GM23338 (cell line): ENCODE data around the gene DLX2. TPM values are rescaled to one million over a fixed set of nuclear protein-coding genes. Genes with fewer than 3 reads are reported as not detected.

Source experiments
- ATAC-seq: fragments of 200-7000 bp; cut with Tn5 transposase; 3 replicates; pipeline ENCODE4 v1.9.1; 2020
- DNase-seq: peaks from one replicate; pipeline ENCODE4 v3.0.0-alpha.2; 2015; ENCODE audit warnings: low spot score
- H2AFZ ChIP-seq: fragments of 200-600 bp; sonication (generic); 2 replicates; pipeline ENCODE4 v1.8.0; 2016; ENCODE audit warnings: antibody characterized with exemption, mild to moderate bottlenecking, moderate library complexity
- H3F3A ChIP-seq: fragments of 200-600 bp; sonication (generic); replicated peaks from 2 replicates; pipeline ENCODE4 v1.8.0; 2017; ENCODE audit warnings: antibody characterized with exemption, mixed run types, low read depth
- H3K27ac ChIP-seq: fragments of 200-600 bp; sonication (generic); 2 replicates; pipeline ENCODE4 v1.6.1; 2016; ENCODE audit warnings: low read depth
- H3K27me3 ChIP-seq: fragments of 200-600 bp; sonication (generic); 2 replicates; pipeline ENCODE4 v1.8.0; 2016; ENCODE audit warnings: mild to moderate bottlenecking, mixed run types, moderate library complexity; ENCODE audit not compliant: insufficient read depth
- H3K36me3 ChIP-seq: fragments of 200-600 bp; sonication (generic); 2 replicates; pipeline ENCODE4 v1.8.0; 2016; ENCODE audit warnings: mild to moderate bottlenecking; ENCODE audit not compliant: insufficient read depth
- H3K4me1 ChIP-seq: fragments of 200-600 bp; sonication (generic); 2 replicates; pipeline ENCODE4 v1.8.0; 2016; ENCODE audit warnings: mild to moderate bottlenecking, moderate library complexity; ENCODE audit not compliant: insufficient read depth
- H3K4me2 ChIP-seq: fragments of 200-600 bp; sonication (generic); 2 replicates; pipeline ENCODE4 v1.7.1; 2017; ENCODE audit warnings: mixed run types
- H3K4me3 ChIP-seq: fragments of 200-600 bp; sonication (generic); 2 replicates; pipeline ENCODE4 v1.6.1; 2016; ENCODE audit warnings: mixed run types
- H3K79me2 ChIP-seq: fragments of 200-600 bp; sonication (generic); replicated peaks from 2 replicates; pipeline ENCODE4 v1.8.0; 2017; ENCODE audit warnings: mild to moderate bottlenecking; ENCODE audit not compliant: insufficient read depth
- H3K9me2 ChIP-seq: fragments of 200-600 bp; sonication (generic); 2 replicates; pipeline ENCODE4 v1.8.0; 2017; ENCODE audit not compliant: insufficient read depth
- H4K20me1 ChIP-seq: fragments of 200-600 bp; sonication (generic); replicated peaks from 2 replicates; pipeline ENCODE4 v1.8.0; 2017; ENCODE audit warnings: mild to moderate bottlenecking; ENCODE audit not compliant: insufficient read depth
- H3K27ac Mint-ChIP-seq: 2 replicates; pipeline ENCODE4 v1.8.0; 2020; ENCODE audit warnings: inconsistent platforms, mild to moderate bottlenecking, moderate library complexity, mixed read lengths
- H3K27me3 Mint-ChIP-seq: 3 replicates; pipeline ENCODE4 v1.8.0; 2022; ENCODE audit warnings: low read depth, mild to moderate bottlenecking, moderate library complexity, mixed read lengths, inconsistent platforms; ENCODE audit not compliant: insufficient read depth, poor library complexity
- H3K36me3 Mint-ChIP-seq: 3 replicates; pipeline ENCODE4 v1.8.0; 2021; ENCODE audit warnings: low read depth, mild to moderate bottlenecking, inconsistent platforms, moderate library complexity, mixed read lengths
- H3K4me1 Mint-ChIP-seq: 3 replicates; pipeline ENCODE4 v1.8.0; 2020; ENCODE audit warnings: mild to moderate bottlenecking, inconsistent platforms, mixed read lengths
- H3K4me3 Mint-ChIP-seq: 3 replicates; pipeline ENCODE4 v1.8.0; 2021; ENCODE audit warnings: moderate library complexity, mild to moderate bottlenecking, inconsistent platforms, mixed read lengths
- H3K9me3 Mint-ChIP-seq: 3 replicates; pipeline ENCODE4 v1.8.0; 2020; ENCODE audit warnings: moderate library complexity, mild to moderate bottlenecking, inconsistent platforms, mixed read lengths
- CTCF ChIP-seq, 2 experiments: fragments of 200-600 bp in 1 of 2; sonication (generic) in 1 of 2; conservative IDR thresholded peaks; 2 replicates each; pipeline versions ENCODE4 v1.5.1 to v1.6.1; 2016 to 2017; ENCODE audit warnings: antibody characterized with exemption in 2 of 2, low read depth in 2 of 2, mild to moderate bottlenecking in 2 of 2, moderate library complexity in 1 of 2
- EZH2 ChIP-seq: fragments of 200-600 bp; sonication (generic); IDR thresholded peaks from one replicate; pipeline ENCODE4 v1.8.0; 2017; ENCODE audit warnings: antibody characterized with exemption, mild to moderate bottlenecking, low read depth; ENCODE audit not compliant: unreplicated experiment
- EZH2phosphoT487 ChIP-seq: fragments of 200-600 bp; sonication (generic); IDR thresholded peaks from one replicate; pipeline ENCODE4 v1.8.1; 2018; ENCODE audit warnings: antibody characterized with exemption; ENCODE audit not compliant: unreplicated experiment
- NANOG ChIP-seq: IDR thresholded peaks from 2 replicates; pipeline ENCODE4 v1.6.1; 2016; ENCODE audit warnings: antibody characterized with exemption, borderline replicate concordance
- POLR2AphosphoS5 ChIP-seq: IDR thresholded peaks from 2 replicates; pipeline ENCODE4 v1.6.1; 2016; ENCODE audit warnings: antibody characterized with exemption, low read depth
- polyA plus RNA-seq: library from polyadenylated mRNA; unstranded; fragments of >200 nt; fragmentation: Nextera tagmentation; extraction: Ambion mirVana; gene quantifications from 2 replicates; pipeline ENCODE4 v1.2.1, GENCODE V29; 2016
- total RNA-seq: library from RNA; depleted of rRNA; stranded (reverse); fragments of >200 nt; shearing (Covaris generic); gene quantifications from 2 replicates; pipeline ENCODE4 v1.2.3, GENCODE V29; 2014
- TF ChIP-seq, protein P1 (sequence below): fragments of 250-450 bp; sonication (Bioruptor Pico); IDR thresholded peaks from 2 replicates; pipeline ENCODE4 v1.5.0; 2020; ENCODE audit warnings: mild to moderate bottlenecking, moderate library complexity
- TF ChIP-seq, protein P2 (sequence below): IDR thresholded peaks from one replicate; pipeline ENCODE4 v1.6.1; 2018; ENCODE audit warnings: antibody characterized with exemption; ENCODE audit not compliant: unreplicated experiment

The DLX2 gene
- total and polyA plus RNA-seq, 2 experiments from 2014 or later, result 0.08 to 0.24 TPM

DNA sequence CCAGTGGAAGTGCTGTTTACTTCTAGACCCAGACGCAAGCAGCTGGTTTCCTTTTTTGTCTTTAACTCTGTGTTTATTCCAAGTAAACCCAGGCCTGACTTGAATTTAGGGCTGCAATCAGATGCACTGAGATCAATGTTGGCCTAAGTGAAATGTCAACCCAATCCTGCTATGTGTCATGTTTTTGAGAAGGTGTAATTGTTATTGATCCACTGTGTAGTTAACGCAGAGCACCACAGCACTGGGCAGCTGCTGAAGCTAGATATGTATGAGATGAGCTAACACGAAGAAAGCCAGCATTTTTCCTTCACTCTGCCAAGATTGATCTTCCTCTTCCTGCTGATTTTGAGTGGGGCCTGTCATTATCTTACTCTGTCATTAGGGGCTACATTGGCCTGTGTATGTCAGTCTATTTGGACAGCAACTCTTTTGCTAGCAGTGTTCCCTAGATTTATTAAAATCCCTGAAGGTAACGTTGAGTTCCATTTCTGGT, 36.3 kb downstream of the DLX2 start:
- no peaks in the 10 kb centered on the region for H3K4me1 ChIP-seq
- Mint-ChIP-seq H3K4me1 (no peaks in the 10 kb centered on the region), H3K27ac (no peak overlapping the region), H3K4me3 (no peak overlapping the region), H3K27me3 (no peaks in the 10 kb centered on the region), H3K36me3 (no peaks in the 10 kb centered on the region; the same call in 1 of the 3 replicates), H3K9me3 (no peaks in the 10 kb centered on the region)
- no peaks in the 10 kb centered on the region for H4K20me1 ChIP-seq
- H3K4me2 ChIP-seq, result no peak overlapping the region
- H3F3A ChIP-seq, result no peaks in the 10 kb centered on the region
- H3K36me3 ChIP-seq, result no peaks in the 10 kb centered on the region
- DNase-seq (no peak), ATAC-seq (no peak)
- no peaks in the 10 kb centered on the region for H3K79me2 ChIP-seq
- no peak overlapping the region for H2AFZ ChIP-seq
- no peaks in the 10 kb centered on the region for H3K9me2 ChIP-seq
- H3K4me3 ChIP-seq, result no peak overlapping the region
- H3K27me3 ChIP-seq, result no peaks in the 10 kb centered on the region
- TF ChIP-seq CTCF (conservative IDR thresholded peaks at IDR 0.05; ENCODE audit: low read depth in 2 of 2) (no peak), NANOG (no peak)
- TF ChIP-seq, protein P1, sequence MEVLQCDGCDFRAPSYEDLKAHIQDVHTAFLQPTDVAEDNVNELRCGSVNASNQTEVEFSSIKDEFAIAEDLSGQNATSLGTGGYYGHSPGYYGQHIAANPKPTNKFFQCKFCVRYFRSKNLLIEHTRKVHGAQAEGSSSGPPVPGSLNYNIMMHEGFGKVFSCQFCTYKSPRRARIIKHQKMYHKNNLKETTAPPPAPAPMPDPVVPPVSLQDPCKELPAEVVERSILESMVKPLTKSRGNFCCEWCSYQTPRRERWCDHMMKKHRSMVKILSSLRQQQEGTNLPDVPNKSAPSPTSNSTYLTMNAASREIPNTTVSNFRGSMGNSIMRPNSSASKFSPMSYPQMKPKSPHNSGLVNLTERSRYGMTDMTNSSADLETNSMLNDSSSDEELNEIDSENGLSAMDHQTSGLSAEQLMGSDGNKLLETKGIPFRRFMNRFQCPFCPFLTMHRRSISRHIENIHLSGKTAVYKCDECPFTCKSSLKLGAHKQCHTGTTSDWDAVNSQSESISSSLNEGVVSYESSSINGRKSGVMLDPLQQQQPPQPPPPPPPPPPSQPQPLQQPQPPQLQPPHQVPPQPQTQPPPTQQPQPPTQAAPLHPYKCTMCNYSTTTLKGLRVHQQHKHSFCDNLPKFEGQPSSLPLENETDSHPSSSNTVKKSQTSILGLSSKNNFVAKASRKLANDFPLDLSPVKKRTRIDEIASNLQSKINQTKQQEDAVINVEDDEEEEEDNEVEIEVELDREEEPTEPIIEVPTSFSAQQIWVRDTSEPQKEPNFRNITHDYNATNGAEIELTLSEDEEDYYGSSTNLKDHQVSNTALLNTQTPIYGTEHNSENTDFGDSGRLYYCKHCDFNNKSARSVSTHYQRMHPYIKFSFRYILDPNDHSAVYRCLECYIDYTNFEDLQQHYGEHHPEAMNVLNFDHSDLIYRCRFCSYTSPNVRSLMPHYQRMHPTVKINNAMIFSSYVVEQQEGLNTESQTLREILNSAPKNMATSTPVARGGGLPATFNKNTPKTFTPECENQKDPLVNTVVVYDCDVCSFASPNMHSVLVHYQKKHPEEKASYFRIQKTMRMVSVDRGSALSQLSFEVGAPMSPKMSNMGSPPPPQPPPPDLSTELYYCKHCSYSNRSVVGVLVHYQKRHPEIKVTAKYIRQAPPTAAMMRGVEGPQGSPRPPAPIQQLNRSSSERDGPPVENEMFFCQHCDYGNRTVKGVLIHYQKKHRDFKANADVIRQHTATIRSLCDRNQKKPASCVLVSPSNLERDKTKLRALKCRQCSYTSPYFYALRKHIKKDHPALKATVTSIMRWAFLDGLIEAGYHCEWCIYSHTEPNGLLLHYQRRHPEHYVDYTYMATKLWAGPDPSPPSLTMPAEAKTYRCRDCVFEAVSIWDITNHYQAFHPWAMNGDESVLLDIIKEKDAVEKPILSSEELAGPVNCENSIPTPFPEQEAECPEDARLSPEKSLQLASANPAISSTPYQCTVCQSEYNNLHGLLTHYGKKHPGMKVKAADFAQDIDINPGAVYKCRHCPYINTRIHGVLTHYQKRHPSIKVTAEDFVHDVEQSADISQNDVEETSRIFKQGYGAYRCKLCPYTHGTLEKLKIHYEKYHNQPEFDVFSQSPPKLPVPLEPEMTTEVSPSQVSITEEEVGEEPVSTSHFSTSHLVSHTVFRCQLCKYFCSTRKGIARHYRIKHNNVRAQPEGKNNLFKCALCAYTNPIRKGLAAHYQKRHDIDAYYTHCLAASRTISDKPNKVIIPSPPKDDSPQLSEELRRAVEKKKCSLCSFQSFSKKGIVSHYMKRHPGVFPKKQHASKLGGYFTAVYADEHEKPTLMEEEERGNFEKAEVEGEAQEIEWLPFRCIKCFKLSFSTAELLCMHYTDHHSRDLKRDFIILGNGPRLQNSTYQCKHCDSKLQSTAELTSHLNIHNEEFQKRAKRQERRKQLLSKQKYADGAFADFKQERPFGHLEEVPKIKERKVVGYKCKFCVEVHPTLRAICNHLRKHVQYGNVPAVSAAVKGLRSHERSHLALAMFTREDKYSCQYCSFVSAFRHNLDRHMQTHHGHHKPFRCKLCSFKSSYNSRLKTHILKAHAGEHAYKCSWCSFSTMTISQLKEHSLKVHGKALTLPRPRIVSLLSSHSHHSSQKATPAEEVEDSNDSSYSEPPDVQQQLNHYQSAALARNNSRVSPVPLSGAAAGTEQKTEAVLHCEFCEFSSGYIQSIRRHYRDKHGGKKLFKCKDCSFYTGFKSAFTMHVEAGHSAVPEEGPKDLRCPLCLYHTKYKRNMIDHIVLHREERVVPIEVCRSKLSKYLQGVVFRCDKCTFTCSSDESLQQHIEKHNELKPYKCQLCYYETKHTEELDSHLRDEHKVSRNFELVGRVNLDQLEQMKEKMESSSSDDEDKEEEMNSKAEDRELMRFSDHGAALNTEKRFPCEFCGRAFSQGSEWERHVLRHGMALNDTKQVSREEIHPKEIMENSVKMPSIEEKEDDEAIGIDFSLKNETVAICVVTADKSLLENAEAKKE (CRISPR knock-in tag), result no peak
- no peak overlapping the region for H3K27ac ChIP-seq

DNA sequence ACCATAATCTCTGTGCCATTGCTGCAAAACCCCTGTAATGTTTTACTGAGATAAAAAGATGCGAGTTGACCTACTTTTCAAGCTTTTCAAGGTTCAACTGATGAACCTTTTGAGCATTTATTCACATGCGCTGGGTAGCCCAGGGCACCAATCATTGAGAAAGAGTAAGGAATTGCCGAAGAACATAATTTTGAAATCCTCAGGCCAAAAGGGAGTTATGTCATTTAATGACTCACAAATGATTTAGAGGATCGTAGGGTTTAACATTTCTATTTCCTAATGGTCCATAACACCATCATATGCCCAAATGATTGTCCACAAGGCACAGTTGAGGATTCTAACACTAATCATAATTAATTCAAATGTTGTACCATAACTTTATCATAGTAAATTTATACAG, 37.6 kb downstream of the DLX2 start:
- Mint-ChIP-seq H3K27me3 (no peaks in the 10 kb centered on the region), H3K36me3 (no peaks in the 10 kb centered on the region; the same call in 1 of the 3 replicates), H3K9me3 (no peaks in the 10 kb centered on the region), H3K27ac (no peak overlapping the region), H3K4me1 (no peaks in the 10 kb centered on the region), H3K4me3 (no peak overlapping the region)
- Histone ChIP-seq H3K4me3 (no peak overlapping the region), H3K79me2 (no peaks in the 10 kb centered on the region), H3K36me3 (no peaks in the 10 kb centered on the region), H3F3A (no peaks in the 10 kb centered on the region), H2AFZ (no peak overlapping the region), H3K4me1 (no peaks in the 10 kb centered on the region), H3K27ac (no peak overlapping the region), H3K4me2 (no peak overlapping the region), H4K20me1 (no peaks in the 10 kb centered on the region), H3K9me2 (no peaks in the 10 kb centered on the region), H3K27me3 (no peaks in the 10 kb centered on the region)
- DNase-seq, result no peak
- no peak for ATAC-seq
- TF ChIP-seq EZH2phosphoT487, result no peak
- TF ChIP-seq EZH2, result no peak
- TF ChIP-seq, protein P2, sequence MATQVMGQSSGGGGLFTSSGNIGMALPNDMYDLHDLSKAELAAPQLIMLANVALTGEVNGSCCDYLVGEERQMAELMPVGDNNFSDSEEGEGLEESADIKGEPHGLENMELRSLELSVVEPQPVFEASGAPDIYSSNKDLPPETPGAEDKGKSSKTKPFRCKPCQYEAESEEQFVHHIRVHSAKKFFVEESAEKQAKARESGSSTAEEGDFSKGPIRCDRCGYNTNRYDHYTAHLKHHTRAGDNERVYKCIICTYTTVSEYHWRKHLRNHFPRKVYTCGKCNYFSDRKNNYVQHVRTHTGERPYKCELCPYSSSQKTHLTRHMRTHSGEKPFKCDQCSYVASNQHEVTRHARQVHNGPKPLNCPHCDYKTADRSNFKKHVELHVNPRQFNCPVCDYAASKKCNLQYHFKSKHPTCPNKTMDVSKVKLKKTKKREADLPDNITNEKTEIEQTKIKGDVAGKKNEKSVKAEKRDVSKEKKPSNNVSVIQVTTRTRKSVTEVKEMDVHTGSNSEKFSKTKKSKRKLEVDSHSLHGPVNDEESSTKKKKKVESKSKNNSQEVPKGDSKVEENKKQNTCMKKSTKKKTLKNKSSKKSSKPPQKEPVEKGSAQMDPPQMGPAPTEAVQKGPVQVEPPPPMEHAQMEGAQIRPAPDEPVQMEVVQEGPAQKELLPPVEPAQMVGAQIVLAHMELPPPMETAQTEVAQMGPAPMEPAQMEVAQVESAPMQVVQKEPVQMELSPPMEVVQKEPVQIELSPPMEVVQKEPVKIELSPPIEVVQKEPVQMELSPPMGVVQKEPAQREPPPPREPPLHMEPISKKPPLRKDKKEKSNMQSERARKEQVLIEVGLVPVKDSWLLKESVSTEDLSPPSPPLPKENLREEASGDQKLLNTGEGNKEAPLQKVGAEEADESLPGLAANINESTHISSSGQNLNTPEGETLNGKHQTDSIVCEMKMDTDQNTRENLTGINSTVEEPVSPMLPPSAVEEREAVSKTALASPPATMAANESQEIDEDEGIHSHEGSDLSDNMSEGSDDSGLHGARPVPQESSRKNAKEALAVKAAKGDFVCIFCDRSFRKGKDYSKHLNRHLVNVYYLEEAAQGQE, result no peak
- TF ChIP-seq POLR2AphosphoS5, result no peak
